Activated naive CD4-positive, alpha-beta T cell (primary cell): ENCODE data around the gene ORAI2.
"Not testable (repeated sequence)": the region's sequence is repeated elsewhere in the genome, so short reads cannot be mapped to it uniquely, and the experiment has no call there.

Experiments
- DNase-seq, 4 experiments: peaks; one replicate each; lab custom pipeline; 2025; lab: John Stamatoyannopoulos, UW

The ORAI2 gene

DNA sequence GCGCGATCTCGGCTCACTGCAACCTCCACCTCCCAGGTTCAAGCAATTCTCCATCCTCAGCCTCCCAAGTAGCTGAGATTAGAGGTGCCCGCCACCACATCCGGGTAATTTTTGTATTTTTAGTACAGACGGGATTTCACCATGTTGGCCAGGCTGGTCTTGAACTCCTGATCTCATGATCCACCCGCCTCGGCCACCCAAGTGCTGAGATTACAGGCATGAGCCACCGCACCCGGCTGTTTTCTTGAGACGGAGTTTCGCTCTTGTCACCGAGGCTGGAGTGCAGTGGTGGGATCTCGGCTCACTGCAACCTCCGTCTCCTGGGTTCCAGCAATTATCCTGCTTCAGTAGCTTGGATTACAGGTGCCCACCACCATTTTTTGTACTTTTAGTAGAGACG lies 64.9 kb downstream of the ORAI2 start:
- DNase-seq = not testable (repeated sequence)

DNA sequence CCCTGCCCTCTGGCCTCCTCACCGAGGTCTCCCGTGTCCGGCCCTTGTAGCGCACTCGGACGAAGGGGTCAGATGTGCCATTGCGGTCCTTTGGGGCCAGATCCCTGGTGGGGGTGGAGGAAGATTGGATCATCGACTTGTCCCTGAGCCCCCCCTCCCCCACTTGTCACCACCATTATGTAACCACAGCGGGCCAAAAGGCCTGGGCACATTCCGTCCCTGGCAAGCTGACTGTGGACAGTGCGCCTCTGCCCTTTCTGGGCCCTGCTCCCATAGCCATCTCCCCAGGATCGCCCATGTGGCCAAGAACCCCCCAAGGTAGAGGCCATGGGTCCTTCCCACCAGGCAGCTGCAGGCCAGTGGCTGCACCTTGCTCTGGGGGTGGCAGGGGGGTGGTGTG lies 69.8 kb downstream of the ORAI2 start:
- not testable (repeated sequence) for DNase-seq

DNA sequence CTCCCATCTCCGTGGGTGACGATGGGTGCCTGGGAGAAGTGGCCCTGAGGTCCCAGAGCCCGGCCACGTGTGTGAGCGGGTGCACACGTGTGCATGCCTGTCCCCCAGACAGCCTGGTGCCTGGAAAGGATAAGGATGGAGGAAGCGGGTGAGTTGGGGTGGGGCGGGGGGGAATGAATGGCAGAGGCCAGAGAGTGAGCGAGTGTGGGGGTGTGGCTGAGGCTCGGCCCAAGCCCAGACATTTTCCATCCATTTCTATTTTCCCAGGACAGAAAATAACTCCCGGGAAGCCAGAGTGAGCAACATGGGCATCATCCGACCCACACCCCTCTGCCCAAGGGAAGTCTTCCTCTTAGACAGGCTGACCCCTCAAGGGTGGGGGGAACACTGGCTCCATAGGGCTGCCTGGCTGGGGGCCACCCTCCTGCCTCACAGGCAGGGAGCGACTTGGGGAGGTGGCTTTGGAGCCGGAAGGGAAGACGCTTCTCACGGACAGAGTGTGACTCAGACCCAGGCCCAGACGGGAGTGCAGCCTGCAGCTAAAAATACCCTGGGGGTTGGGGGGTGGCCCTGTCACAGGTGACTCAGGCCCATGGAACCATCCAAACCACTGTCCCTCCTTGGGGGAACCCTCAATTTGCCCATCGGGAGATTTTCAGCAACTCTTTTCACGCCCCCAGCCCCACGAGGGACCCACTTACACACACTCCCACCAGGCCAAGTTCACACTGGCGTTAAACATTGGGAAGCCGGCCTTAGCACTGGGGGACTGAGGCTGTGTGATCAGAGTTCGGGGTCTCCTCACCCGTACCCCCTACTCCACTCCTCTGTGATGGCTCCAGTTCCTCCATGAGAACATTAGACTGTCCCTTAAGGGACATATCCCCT lies 72.2 kb downstream of the ORAI2 start:
- DNase-seq = not testable (repeated sequence)
